ENCODE results near the gene ZC3H7B.

ZC3H7B gene

GRCh38 chr22:41320416-41321240, 19.3 kb downstream of the ZC3H7B start:
- Histone ChIP-seq H3K27ac (replicated peaks) (no peak overlapping the region), H3K4me3 (replicated peaks; ENCODE audit: insufficient read depth, low read length) (no peak overlapping the region), H3K27me3 (ENCODE audit: insufficient read depth, poor library complexity, severe bottlenecking) (no peaks in the 10 kb centered on the region)
- no peak for DNase-seq (ENCODE audit: low read depth in 1 of 2, low spot score in 1 of 2)
- TF ChIP-seq REST (IDR thresholded peaks at IDR 0.05; ENCODE audit: insufficient replicate concordance, low read depth) (no peak), GABPA (IDR thresholded peaks at IDR 0.05; ENCODE audit: low read depth) (no peak), SPI1 (IDR thresholded peaks at IDR 0.05; ENCODE audit: borderline replicate concordance, low read depth) (no peak), POLR2AphosphoS5 (IDR thresholded peaks at IDR 0.05; ENCODE audit: low read depth) (no peak)
- TF ChIP-seq, protein P1, sequence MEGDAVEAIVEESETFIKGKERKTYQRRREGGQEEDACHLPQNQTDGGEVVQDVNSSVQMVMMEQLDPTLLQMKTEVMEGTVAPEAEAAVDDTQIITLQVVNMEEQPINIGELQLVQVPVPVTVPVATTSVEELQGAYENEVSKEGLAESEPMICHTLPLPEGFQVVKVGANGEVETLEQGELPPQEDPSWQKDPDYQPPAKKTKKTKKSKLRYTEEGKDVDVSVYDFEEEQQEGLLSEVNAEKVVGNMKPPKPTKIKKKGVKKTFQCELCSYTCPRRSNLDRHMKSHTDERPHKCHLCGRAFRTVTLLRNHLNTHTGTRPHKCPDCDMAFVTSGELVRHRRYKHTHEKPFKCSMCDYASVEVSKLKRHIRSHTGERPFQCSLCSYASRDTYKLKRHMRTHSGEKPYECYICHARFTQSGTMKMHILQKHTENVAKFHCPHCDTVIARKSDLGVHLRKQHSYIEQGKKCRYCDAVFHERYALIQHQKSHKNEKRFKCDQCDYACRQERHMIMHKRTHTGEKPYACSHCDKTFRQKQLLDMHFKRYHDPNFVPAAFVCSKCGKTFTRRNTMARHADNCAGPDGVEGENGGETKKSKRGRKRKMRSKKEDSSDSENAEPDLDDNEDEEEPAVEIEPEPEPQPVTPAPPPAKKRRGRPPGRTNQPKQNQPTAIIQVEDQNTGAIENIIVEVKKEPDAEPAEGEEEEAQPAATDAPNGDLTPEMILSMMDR (IDR thresholded peaks at IDR 0.05; ENCODE audit: insufficient read depth, low read length) = no peak

- no peak overlapping the region for H3K27ac ChIP-seq (replicated peaks)
- TF ChIP-seq SPI1 (IDR thresholded peaks at IDR 0.05; ENCODE audit: borderline replicate concordance, low read depth) = no peak
- TF ChIP-seq, protein P1 (IDR thresholded peaks at IDR 0.05; ENCODE audit: insufficient read depth, low read length) = no peak
- TF ChIP-seq GABPA (IDR thresholded peaks at IDR 0.05; ENCODE audit: low read depth) = no peak
- TF ChIP-seq REST (IDR thresholded peaks at IDR 0.05; ENCODE audit: insufficient replicate concordance, low read depth) = no peak
- no peaks in the 10 kb centered on the region for H3K27me3 ChIP-seq (ENCODE audit: insufficient read depth, poor library complexity, severe bottlenecking)
These were observed 23.6 kb downstream of the ZC3H7B start for GRCh38 chr22:41324821-41325528.

DNA sequence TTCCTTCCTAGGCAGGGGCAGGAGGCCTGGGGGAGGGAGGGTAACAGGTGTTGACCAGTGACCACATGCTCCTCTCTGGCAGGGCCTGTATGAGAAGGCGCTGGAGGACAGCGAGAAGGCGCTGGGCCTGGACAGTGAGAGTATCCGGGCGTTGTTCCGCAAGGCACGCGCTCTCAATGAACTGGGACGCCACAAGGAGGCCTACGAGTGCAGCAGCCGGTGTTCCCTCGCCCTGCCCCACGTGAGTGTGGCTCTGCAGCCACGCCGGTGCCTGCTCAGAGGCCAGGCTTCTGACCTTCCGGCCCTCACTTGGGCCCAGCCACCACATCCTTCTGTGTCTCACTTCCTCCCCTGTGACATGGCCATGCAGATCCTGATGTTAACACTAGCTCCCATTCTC, 25.8 kb downstream of the ZC3H7B start:
- no peak for DNase-seq (ENCODE audit: low read depth in 1 of 2, low spot score in 1 of 2)
- no peak overlapping the region for H3K4me3 ChIP-seq (replicated peaks; ENCODE audit: insufficient read depth, low read length)
- no peak overlapping the region for H3K27ac ChIP-seq (replicated peaks)
- H3K27me3 ChIP-seq (ENCODE audit: insufficient read depth, poor library complexity, severe bottlenecking) = no peaks in the 10 kb centered on the region
- no peak for TF ChIP-seq SPI1 (IDR thresholded peaks at IDR 0.05; ENCODE audit: borderline replicate concordance, low read depth)

More at GRCh38 chr22:41324821-41325528, 23.6 kb downstream of the ZC3H7B start:
- no peak overlapping the region for H3K4me3 ChIP-seq (replicated peaks; ENCODE audit: insufficient read depth, low read length)
- no peak for DNase-seq (ENCODE audit: low read depth in 1 of 2, low spot score in 1 of 2)

DNA sequence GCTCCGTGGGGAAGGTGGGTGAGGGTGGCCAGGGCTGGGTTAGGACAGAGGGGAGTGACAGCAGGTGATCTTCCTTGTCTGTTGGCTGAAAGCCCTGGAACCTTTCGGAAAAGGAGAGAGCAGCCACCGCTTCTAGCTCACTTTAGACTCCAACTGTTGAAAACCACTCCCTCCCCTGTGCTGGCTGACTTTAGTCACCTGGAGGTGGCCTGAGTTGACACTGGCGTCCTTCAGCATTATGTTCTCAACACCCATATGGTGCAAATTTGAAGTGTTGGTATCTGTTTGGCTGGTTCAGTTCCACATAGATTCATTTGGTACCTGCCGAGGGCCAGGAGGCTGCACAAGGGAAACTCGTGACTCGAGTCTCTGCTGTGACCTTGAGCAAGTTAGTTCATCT, 28.8 kb downstream of the ZC3H7B start:
- Histone ChIP-seq H3K27me3 (ENCODE audit: insufficient read depth, poor library complexity, severe bottlenecking) (no peaks in the 10 kb centered on the region), H3K27ac (replicated peaks) (no peak overlapping the region), H3K4me3 (replicated peaks; ENCODE audit: insufficient read depth, low read length) (no peak overlapping the region)
- TF ChIP-seq, protein P1 (IDR thresholded peaks at IDR 0.05; ENCODE audit: insufficient read depth, low read length) = no peak
- TF ChIP-seq SPI1 (IDR thresholded peaks at IDR 0.05; ENCODE audit: borderline replicate concordance, low read depth) = no peak
- no peak for TF ChIP-seq REST (IDR thresholded peaks at IDR 0.05; ENCODE audit: insufficient replicate concordance, low read depth)
- TF ChIP-seq GABPA (IDR thresholded peaks at IDR 0.05; ENCODE audit: low read depth) = no peak
- no peak for TF ChIP-seq POLR2AphosphoS5 (IDR thresholded peaks at IDR 0.05; ENCODE audit: low read depth)
- DNase-seq (ENCODE audit: low read depth in 1 of 2, low spot score in 1 of 2) = no peak
